CD8-positive, alpha-beta memory T cell (primary cell): Measurements from ENCODE around the gene NCOA3. TPM values are rescaled to one million over a fixed set of nuclear protein-coding genes. Genes with fewer than 3 reads are reported as not detected.

Experiments used
- CTCF ChIA-PET: fragments of 350-600 bp; sonication (Branson Sonifier 250); formaldehyde crosslinking; loops from one replicate; lab custom pipeline; 2021; ENCODE audit warnings: antibody characterized with exemption; lab: Charles Lee
- POLR2A ChIA-PET: fragments of 350-600 bp; sonication (Branson Sonifier 250); formaldehyde crosslinking; loops from one replicate; lab custom pipeline; 2021; ENCODE audit warnings: antibody characterized with exemption; lab: Charles Lee
- DNase-seq, 5 donors: peaks; one replicate each; pipeline versions ENCODE4 v3.0.0 to v3.0.0-alpha.2; 2020 to 2022; ENCODE audit warnings: mixed read lengths in 1 of 5
- H3K27ac ChIP-seq: one replicate; pipeline ENCODE4 v1.7.0; 2013; ENCODE audit warnings: low read depth, mild to moderate bottlenecking, low read length, moderate library complexity
- H3K27me3 ChIP-seq: 2 replicates; pipeline ENCODE4 v1.7.0; 2013; ENCODE audit warnings: low read length, mild to moderate bottlenecking; ENCODE audit not compliant: insufficient read depth, poor library complexity, severe bottlenecking
- H3K36me3 ChIP-seq: 2 replicates; pipeline ENCODE4 v1.7.0; 2013; ENCODE audit warnings: mild to moderate bottlenecking, low read length, moderate library complexity; ENCODE audit not compliant: insufficient read depth
- H3K4me1 ChIP-seq: 2 replicates; pipeline ENCODE4 v1.7.0; 2013; ENCODE audit warnings: mild to moderate bottlenecking, low read length, moderate library complexity; ENCODE audit not compliant: insufficient read depth
- H3K4me3 ChIP-seq: 2 replicates; pipeline ENCODE4 v1.7.0; 2013; ENCODE audit warnings: mild to moderate bottlenecking, low read length
- H3K9me3 ChIP-seq: 2 replicates; pipeline ENCODE4 v1.7.0; 2013; ENCODE audit warnings: mild to moderate bottlenecking, low read length
- H3K27ac Mint-ChIP-seq, 8 donors: one replicate each; pipeline ENCODE4 v1.8.0; 2020 to 2021; ENCODE audit warnings: mixed read lengths in 8 of 8, mild to moderate bottlenecking in 6 of 8, inconsistent platforms in 3 of 8, moderate library complexity in 3 of 8
- H3K27me3 Mint-ChIP-seq, 2 donors: one replicate each; pipeline ENCODE4 v1.8.0; 2020 to 2021; ENCODE audit warnings: mixed read lengths in 2 of 2, mild to moderate bottlenecking in 1 of 2, moderate library complexity in 1 of 2
- H3K36me3 Mint-ChIP-seq, 3 donors: one replicate each; pipeline ENCODE4 v1.8.0; 2020 to 2021; ENCODE audit warnings: mixed read lengths in 3 of 3, inconsistent platforms in 1 of 3, mild to moderate bottlenecking in 1 of 3
- H3K4me1 Mint-ChIP-seq, 3 donors: one replicate each; pipeline ENCODE4 v1.8.0; 2020 to 2021; ENCODE audit warnings: mixed read lengths in 3 of 3, inconsistent platforms in 1 of 3, mild to moderate bottlenecking in 1 of 3
- H3K4me3 Mint-ChIP-seq, 7 donors: one replicate each; pipeline ENCODE4 v1.8.0; 2020 to 2021; ENCODE audit warnings: mixed read lengths in 7 of 7, mild to moderate bottlenecking in 6 of 7, moderate library complexity in 4 of 7, inconsistent platforms in 2 of 7
- H3K9me3 Mint-ChIP-seq, 5 donors: one replicate each; pipeline ENCODE4 v1.8.0; 2020 to 2022; ENCODE audit warnings: mixed read lengths in 5 of 5, mild to moderate bottlenecking in 3 of 5, moderate library complexity in 2 of 5, inconsistent platforms in 1 of 5
- polyA plus RNA-seq: library from polyadenylated mRNA; unstranded; fragments of 300-500 nt; fragmentation: Illumina TruSeq; gene quantifications from one replicate; pipeline ENCODE4 v1.2.3, GENCODE V29; 2021
- total RNA-seq, 2 experiments: library from RNA; stranded (reverse); gene quantifications; one replicate each; pipeline ENCODE4 v1.2.3, GENCODE V29; 2021

Gene NCOA3
- total and polyA plus RNA-seq, 3 experiments from 2014 or later, result 23.8 to 93.8 (median 92.4) TPM

DNA sequence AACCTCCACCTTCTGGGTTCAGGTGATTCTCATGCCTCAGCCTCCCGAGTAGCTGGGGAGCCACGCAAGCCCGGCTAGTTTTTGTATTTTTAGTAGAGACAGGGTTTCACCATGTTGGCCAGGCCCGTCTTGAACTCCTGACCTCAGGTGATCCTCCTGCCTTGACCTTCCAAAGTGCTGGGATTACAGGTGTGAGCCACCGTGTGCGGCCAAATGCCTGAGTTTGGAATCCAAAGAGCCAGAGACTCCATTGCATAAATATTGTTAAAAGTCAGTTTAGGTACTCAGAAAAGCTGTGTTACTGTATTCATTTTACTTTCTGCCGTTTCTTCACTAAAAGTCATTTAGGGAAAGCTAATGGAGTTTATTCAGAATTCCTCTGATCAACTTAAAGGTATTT lies 146.3 kb downstream of the NCOA3 start:
- CTCF ChIA-PET, result no interaction called here
- Mint-ChIP-seq H3K4me1 (peaks cover 0 to 8% (median 6%) of the 10 kb centered on the region in 3 donors), H3K9me3 (no peaks in the 10 kb centered on the region), H3K36me3 (peaks cover 13 to 80% (median 26%) of the 10 kb centered on the region in 3 donors), H3K27me3 (no peaks in the 10 kb centered on the region), H3K27ac (peak overlapping the region in 1 of 8 donors; percentile 46), H3K4me3 (no peak overlapping the region)
- H3K4me1 ChIP-seq, result no peaks in the 10 kb centered on the region
- DNase-seq, result no peak
- POLR2A ChIA-PET, result no interaction called here
- H3K36me3 ChIP-seq, result peaks cover 51% of the 10 kb centered on the region
- no peaks in the 10 kb centered on the region for H3K9me3 ChIP-seq
- no peaks in the 10 kb centered on the region for H3K27me3 ChIP-seq
- no peak overlapping the region for H3K4me3 ChIP-seq
- no peak overlapping the region for H3K27ac ChIP-seq

DNA sequence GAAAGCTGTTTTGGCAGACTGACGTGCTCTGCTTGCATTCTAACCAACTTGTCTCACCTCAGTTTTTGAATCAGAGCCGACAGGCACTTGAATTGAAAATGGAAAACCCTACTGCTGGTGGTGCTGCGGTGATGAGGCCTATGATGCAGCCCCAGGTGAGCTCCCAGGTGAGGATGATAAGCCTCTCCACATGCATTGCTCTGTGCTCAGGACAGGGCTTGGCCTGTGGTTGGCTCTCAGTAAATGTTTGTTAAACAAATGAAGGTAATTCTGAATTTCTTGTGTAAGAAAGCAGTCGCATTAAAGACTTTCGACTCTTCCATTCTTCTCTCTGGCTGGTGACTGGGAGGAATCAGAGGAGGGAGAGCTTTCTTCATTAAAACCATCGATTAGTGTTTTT lies 147.3 kb downstream of the NCOA3 start:
- ChIA-PET CTCF (interaction anchor here (2.4 kb wide), 1 partner anchor 14 kb away, joined by 10 read pairs; no protein-coding TSS in a partner anchor), POLR2A (no interaction called here)
- no peaks in the 10 kb centered on the region for H3K9me3 ChIP-seq
- Mint-ChIP-seq H3K4me1 (peaks cover 0 to 8% (median 6%) of the 10 kb centered on the region in 3 donors), H3K4me3 (no peak overlapping the region), H3K27me3 (no peaks in the 10 kb centered on the region), H3K36me3 (peaks cover 9 to 80% (median 27%) of the 10 kb centered on the region in 3 donors), H3K9me3 (no peaks in the 10 kb centered on the region), H3K27ac (peak overlapping the region in 2 of 8 donors; percentile 36 to 92)
- no peak overlapping the region for H3K27ac ChIP-seq
- no peaks in the 10 kb centered on the region for H3K27me3 ChIP-seq
- peaks cover 53% of the 10 kb centered on the region for H3K36me3 ChIP-seq
- no peaks in the 10 kb centered on the region for H3K4me1 ChIP-seq
- DNase-seq, result no peak
- H3K4me3 ChIP-seq, result no peak overlapping the region

DNA sequence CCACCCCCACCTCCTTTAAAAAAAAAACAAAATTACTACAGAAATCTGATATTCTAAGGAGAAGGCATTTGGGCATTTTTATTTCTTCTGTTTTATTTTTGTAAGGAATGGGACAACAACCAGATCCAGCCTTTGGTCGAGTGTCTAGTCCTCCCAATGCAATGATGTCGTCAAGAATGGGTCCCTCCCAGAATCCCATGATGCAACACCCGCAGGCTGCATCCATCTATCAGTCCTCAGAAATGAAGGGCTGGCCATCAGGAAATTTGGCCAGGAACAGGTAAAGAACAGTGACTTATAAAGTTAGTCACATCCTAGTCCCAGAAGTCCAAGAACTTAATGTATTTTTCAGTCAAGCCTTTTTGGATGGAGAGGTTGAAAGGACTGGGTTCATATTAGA lies 150.6 kb downstream of the NCOA3 start:
- no peaks in the 10 kb centered on the region for H3K9me3 Mint-ChIP-seq
- peak overlapping the region in 1 of 8 donors; percentile 39 for H3K27ac Mint-ChIP-seq

DNA sequence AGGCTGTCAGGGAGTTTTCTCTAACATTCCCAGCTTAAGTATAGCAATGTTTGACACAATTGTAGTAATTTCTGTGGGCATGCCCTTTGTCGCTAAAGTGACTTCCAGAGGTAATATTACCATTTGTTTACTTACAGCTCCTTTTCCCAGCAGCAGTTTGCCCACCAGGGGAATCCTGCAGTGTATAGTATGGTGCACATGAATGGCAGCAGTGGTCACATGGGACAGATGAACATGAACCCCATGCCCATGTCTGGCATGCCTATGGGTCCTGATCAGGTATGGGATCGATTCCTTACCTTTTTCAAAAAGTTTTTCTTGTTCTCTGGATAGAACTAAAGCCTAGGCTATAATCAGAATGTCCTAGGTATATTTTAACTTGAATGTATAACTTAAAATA lies 151.1 kb downstream of the NCOA3 start:
- ChIA-PET POLR2A (interaction anchor here (0.5 to 0.7 kb wide), 2 partner anchors 12 to 971 kb away, joined by 4 to 8 read pairs; no protein-coding TSS in a partner anchor), CTCF (interaction anchor here (0.6 to 0.7 kb wide), 2 partner anchors 11 to 586 kb away, joined by 3 read pairs; no protein-coding TSS in a partner anchor)
- H3K4me3 ChIP-seq, result no peak overlapping the region
- H3K9me3 ChIP-seq, result no peaks in the 10 kb centered on the region
- H3K36me3 ChIP-seq, result peaks cover 54% of the 10 kb centered on the region
- no peaks in the 10 kb centered on the region for H3K4me1 ChIP-seq
- Mint-ChIP-seq H3K4me1 (no peaks in the 10 kb centered on the region), H3K27ac (peak overlapping the region in 1 of 8 donors; percentile 39), H3K36me3 (peaks cover 9 to 85% (median 19%) of the 10 kb centered on the region in 3 donors), H3K4me3 (no peak overlapping the region), H3K27me3 (no peaks in the 10 kb centered on the region), H3K9me3 (no peaks in the 10 kb centered on the region)
- H3K27me3 ChIP-seq, result no peaks in the 10 kb centered on the region
- no peak overlapping the region for H3K27ac ChIP-seq
- DNase-seq, result no peak

More for the DNA sequence above, 150.6 kb downstream of the NCOA3 start:
- no peak overlapping the region for H3K4me3 Mint-ChIP-seq
- Histone ChIP-seq H3K27me3 (no peaks in the 10 kb centered on the region), H3K36me3 (peaks cover 57% of the 10 kb centered on the region), H3K4me1 (no peaks in the 10 kb centered on the region), H3K4me3 (no peak overlapping the region), H3K27ac (no peak overlapping the region), H3K9me3 (no peaks in the 10 kb centered on the region)
- ChIA-PET POLR2A (no interaction called here), CTCF (no interaction called here)
- peaks cover 9 to 85% (median 21%) of the 10 kb centered on the region in 3 donors for H3K36me3 Mint-ChIP-seq
- no peaks in the 10 kb centered on the region for H3K4me1 Mint-ChIP-seq
- DNase-seq, result no peak
- no peaks in the 10 kb centered on the region for H3K27me3 Mint-ChIP-seq

DNA sequence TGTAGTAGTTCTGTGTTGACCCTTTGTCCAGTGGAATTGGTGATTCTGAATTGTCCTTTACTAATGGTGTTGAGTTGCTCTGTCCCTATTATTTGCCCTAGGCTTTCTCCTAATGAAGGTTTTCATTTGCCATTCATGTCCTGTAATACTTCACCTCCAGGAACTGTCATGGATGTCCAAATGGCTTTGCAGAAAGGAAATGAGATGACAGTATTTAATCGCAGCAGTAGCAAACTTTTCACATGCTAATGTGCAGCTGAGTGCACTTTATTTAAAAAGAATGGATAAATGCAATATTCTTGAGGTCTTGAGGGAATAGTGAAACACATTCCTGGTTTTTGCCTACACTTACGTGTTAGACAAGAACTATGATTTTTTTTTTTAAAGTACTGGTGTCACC lies 152.2 kb downstream of the NCOA3 start:
- no peaks in the 10 kb centered on the region for H3K27me3 ChIP-seq
- Mint-ChIP-seq H3K27me3 (no peaks in the 10 kb centered on the region), H3K4me1 (no peaks in the 10 kb centered on the region), H3K36me3 (peaks cover 9 to 84% (median 25%) of the 10 kb centered on the region in 3 donors), H3K27ac (peak overlapping the region in 1 of 8 donors; percentile 30), H3K4me3 (no peak overlapping the region), H3K9me3 (no peaks in the 10 kb centered on the region)
- H3K4me1 ChIP-seq, result no peaks in the 10 kb centered on the region
- no peak overlapping the region for H3K27ac ChIP-seq
- no peaks in the 10 kb centered on the region for H3K9me3 ChIP-seq
- DNase-seq, result no peak
- no peak overlapping the region for H3K4me3 ChIP-seq
- CTCF ChIA-PET, result no interaction called here
- POLR2A ChIA-PET, result no interaction called here
- peaks cover 51% of the 10 kb centered on the region for H3K36me3 ChIP-seq

DNA sequence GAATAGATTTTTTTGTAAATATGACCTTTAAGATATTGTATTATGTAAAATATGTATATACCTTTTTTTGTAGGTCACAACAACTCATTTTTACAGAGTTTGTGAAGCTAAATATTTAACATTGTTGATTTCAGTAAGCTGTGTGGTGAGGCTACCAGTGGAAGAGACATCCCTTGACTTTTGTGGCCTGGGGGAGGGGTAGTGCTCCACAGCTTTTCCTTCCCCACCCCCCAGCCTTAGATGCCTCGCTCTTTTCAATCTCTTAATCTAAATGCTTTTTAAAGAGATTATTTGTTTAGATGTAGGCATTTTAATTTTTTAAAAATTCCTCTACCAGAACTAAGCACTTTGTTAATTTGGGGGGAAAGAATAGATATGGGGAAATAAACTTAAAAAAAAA lies 152.7 kb downstream of the NCOA3 start:
- Mint-ChIP-seq H3K27ac (peak overlapping the region in 2 of 8 donors; percentile 5 to 73), H3K4me3 (no peak overlapping the region), H3K27me3 (no peaks in the 10 kb centered on the region), H3K36me3 (peaks cover 9 to 84% (median 22%) of the 10 kb centered on the region in 3 donors), H3K9me3 (no peaks in the 10 kb centered on the region), H3K4me1 (no peaks in the 10 kb centered on the region)
- CTCF ChIA-PET, result no interaction called here
- Histone ChIP-seq H3K27me3 (no peaks in the 10 kb centered on the region), H3K4me3 (no peak overlapping the region), H3K36me3 (peaks cover 46% of the 10 kb centered on the region), H3K4me1 (no peaks in the 10 kb centered on the region), H3K27ac (no peak overlapping the region), H3K9me3 (no peaks in the 10 kb centered on the region)
- POLR2A ChIA-PET, result no interaction called here
- no peak for DNase-seq

DNA sequence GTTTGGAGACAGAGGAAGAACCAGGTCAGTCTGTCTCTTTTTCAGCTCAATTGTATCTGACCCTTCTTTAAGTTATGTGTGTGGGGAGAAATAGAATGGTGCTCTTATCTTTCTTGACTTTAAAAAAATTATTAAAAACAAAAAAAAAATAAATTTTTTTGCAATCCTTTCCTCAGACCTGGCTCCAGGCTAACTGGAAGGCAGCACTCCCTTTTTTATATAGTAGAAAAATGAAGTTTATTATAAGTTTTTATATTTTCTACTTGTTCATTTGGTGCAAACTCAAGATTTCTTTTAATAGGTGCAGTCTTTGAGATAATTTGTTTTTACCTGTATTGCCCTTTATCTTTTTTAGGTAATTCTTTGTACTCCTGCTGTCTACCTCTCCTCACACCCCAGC lies 153.9 kb downstream of the NCOA3 start:
- DNase-seq, result no peak
- peak overlapping the region in 1 of 8 donors; percentile 51 for H3K27ac Mint-ChIP-seq
- Histone ChIP-seq H3K27ac (no peak overlapping the region), H3K4me3 (no peak overlapping the region), H3K9me3 (no peaks in the 10 kb centered on the region), H3K36me3 (peaks cover 40% of the 10 kb centered on the region), H3K4me1 (no peaks in the 10 kb centered on the region), H3K27me3 (no peaks in the 10 kb centered on the region)
- POLR2A ChIA-PET, result no interaction called here
- H3K27me3 Mint-ChIP-seq, result no peaks in the 10 kb centered on the region
- H3K9me3 Mint-ChIP-seq, result no peaks in the 10 kb centered on the region
- H3K4me1 Mint-ChIP-seq, result no peaks in the 10 kb centered on the region
- CTCF ChIA-PET, result no interaction called here
- H3K36me3 Mint-ChIP-seq, result peaks cover 6 to 82% (median 22%) of the 10 kb centered on the region in 3 donors
- no peak overlapping the region for H3K4me3 Mint-ChIP-seq

DNA sequence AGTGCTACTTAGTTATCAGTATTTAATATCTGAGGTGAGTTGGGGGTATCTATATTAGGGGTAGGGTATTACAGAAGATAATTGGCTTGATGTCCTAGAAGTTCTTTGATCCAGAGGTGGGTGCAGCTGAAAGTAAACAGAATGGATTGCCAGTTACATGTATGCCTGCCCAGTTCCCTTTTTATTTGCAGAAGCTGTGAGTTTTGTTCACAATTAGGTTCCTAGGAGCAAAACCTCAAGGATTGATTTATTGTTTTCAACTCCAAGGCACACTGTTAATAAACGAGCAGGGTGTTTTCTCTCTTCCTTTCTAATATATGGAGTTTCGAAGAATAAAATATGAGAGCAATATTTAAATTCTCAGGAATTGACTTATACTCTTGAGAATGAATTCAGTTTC lies 154.6 kb downstream of the NCOA3 start:
- no peak overlapping the region for H3K4me3 ChIP-seq
- DNase-seq, result no peak
- peaks cover 34% of the 10 kb centered on the region for H3K36me3 ChIP-seq
- Mint-ChIP-seq H3K4me3 (no peak overlapping the region), H3K27ac (no peak overlapping the region), H3K36me3 (peaks cover under 1 to 81% (median 17%) of the 10 kb centered on the region in 3 donors), H3K27me3 (no peaks in the 10 kb centered on the region), H3K4me1 (no peaks in the 10 kb centered on the region), H3K9me3 (no peaks in the 10 kb centered on the region)
- POLR2A ChIA-PET, result no interaction called here
- no peak overlapping the region for H3K27ac ChIP-seq
- no peaks in the 10 kb centered on the region for H3K27me3 ChIP-seq
- no peaks in the 10 kb centered on the region for H3K9me3 ChIP-seq
- CTCF ChIA-PET, result no interaction called here
- H3K4me1 ChIP-seq, result no peaks in the 10 kb centered on the region
